Measurements from ENCODE around the gene ZNF2. TPM values are rescaled to one million over a fixed set of nuclear protein-coding genes. Genes with fewer than 3 reads are reported as not detected.

ZNF2 gene
- total and polyA plus RNA-seq, 12 donors = 1.4 to 4.8 (median 3.5) TPM

- peak overlapping the region in 3 of 10 donors; percentile 89 to 94 (median 90) for H3K27ac ChIP-seq
- peak overlapping the region; percentile 71 to 86 (median 80) for H3K4me3 ChIP-seq
- peaks cover 0 to 44% (median 30%) of the 10 kb centered on the region in 9 donors for H3K36me3 ChIP-seq
- peaks cover 3 to 22% (median 16%) of the 10 kb centered on the region in 9 donors for H3K4me1 ChIP-seq
- no peaks in the 10 kb centered on the region for H3K27me3 ChIP-seq
- intact Hi-C loops (cut with DNase I) = loop anchor here in 4 of 10 donors (5.0 to 10.0 kb wide), 3 partner anchors 41 to 86 kb away; partner anchors contain the start of genes MRPS5 (in 3 of the 4) and ZNF2 (in 1 of the 4)
- H3K9me3 ChIP-seq = peaks cover 0 to 48% (median 29%) of the 10 kb centered on the region in 11 donors
- DNase-seq (no peak), ATAC-seq (no peak)
- TF ChIP-seq CTCF (IDR thresholded peaks at IDR 0.05) = no peak
- 72 to 74% methylated on average over 6 of the region's 6 CpGs for WGBS, 2 donors
Observed at GRCh38 chr2:95208106-95208505, 42.5 kb downstream of the ZNF2 start.

GRCh38 chr2:95215018-95215612 is 49.5 kb downstream of the ZNF2 start:
- H3K4me1 ChIP-seq = no peaks in the 10 kb centered on the region
- H3K4me3 ChIP-seq = no peak overlapping the region
- H3K27me3 ChIP-seq = no peaks in the 10 kb centered on the region
- H3K36me3 ChIP-seq = peaks cover 4 to 100% (median 78%) of the 10 kb centered on the region in 9 donors
- no peak overlapping the region for H3K27ac ChIP-seq
- WGBS, 2 donors = 98 to 99% methylated on average over 6 of the region's 6 CpGs
- DNase-seq (no peak), ATAC-seq (no peak)
- TF ChIP-seq CTCF (IDR thresholded peaks at IDR 0.05) = no peak
- intact Hi-C loops (cut with DNase I) = no loop called here
- H3K9me3 ChIP-seq = peaks cover 9 to 100% (median 98%) of the 10 kb centered on the region in 11 donors

GRCh38 chr2:95220449-95220848 is 54.8 kb downstream of the ZNF2 start:
- no peak overlapping the region for H3K4me3 ChIP-seq
- ATAC-seq (no peak), DNase-seq (no peak)
- peaks cover 0 to 91% (median 25%) of the 10 kb centered on the region in 9 donors for H3K36me3 ChIP-seq
- no peak overlapping the region for H3K27ac ChIP-seq
- WGBS, 2 donors = 98% methylated on average over 3 of the region's 3 CpGs
- H3K4me1 ChIP-seq = no peaks in the 10 kb centered on the region
- no peak for TF ChIP-seq CTCF (IDR thresholded peaks at IDR 0.05)
- H3K27me3 ChIP-seq = no peaks in the 10 kb centered on the region
- peaks cover 5 to 100% (median 87%) of the 10 kb centered on the region in 11 donors for H3K9me3 ChIP-seq
- intact Hi-C loops (cut with DNase I) = no loop called here

- H3K9me3 ChIP-seq = peaks cover 0 to 99% (median 45%) of the 10 kb centered on the region in 11 donors
- H3K4me3 ChIP-seq = no peak overlapping the region
- H3K27me3 ChIP-seq = no peaks in the 10 kb centered on the region
- TF ChIP-seq CTCF (IDR thresholded peaks at IDR 0.05) = no peak
- H3K27ac ChIP-seq = no peak overlapping the region
- H3K36me3 ChIP-seq = peaks cover 0 to 39% (median 0%) of the 10 kb centered on the region in 9 donors
- intact Hi-C loops (cut with DNase I) = no loop called here
- no peak for ATAC-seq
- no peaks in the 10 kb centered on the region for H3K4me1 ChIP-seq
- DNase-seq = no peak
Observed at GRCh38 chr2:95225658-95226057, 60.0 kb downstream of the ZNF2 start.
